Fibroblast of villous mesenchyme (primary cell): ENCODE data around the gene GALR1. TPM values are rescaled to one million over a fixed set of nuclear protein-coding genes. Genes with fewer than 3 reads are reported as not detected.

Experiments used
- DNase-seq: peaks from one replicate; pipeline ENCODE4 v3.0.0-alpha.2; 2010; ENCODE audit warnings: low read depth
- H3K4me3 ChIP-seq: 2 replicates; pipeline ENCODE4 v1.5.1; 2011; ENCODE audit warnings: low read depth, mild to moderate bottlenecking, low read length
- CTCF ChIP-seq: IDR thresholded peaks from 2 replicates; pipeline ENCODE4 v1.5.1; 2012; ENCODE audit warnings: low read depth, mild to moderate bottlenecking, low read length; ENCODE audit not compliant: insufficient read depth
- total RNA-seq: library from RNA; depleted of rRNA; stranded (reverse); fragments of >200 nt; gene quantifications from 2 replicates; pipeline ENCODE4 v1.2.3, GENCODE V29; 2012

Gene GALR1
- total RNA-seq, 1 donor, result not detected

- DNase-seq, result no peak
- TF ChIP-seq CTCF, result no peak
- no peak overlapping the region for H3K4me3 ChIP-seq
Measured at GRCh38 chr18:77316641-77317040, 67.0 kb downstream of the GALR1 start.

GRCh38 chr18:77320971-77321559 is 71.4 kb downstream of the GALR1 start:
- DNase-seq, result no peak
- no peak for TF ChIP-seq CTCF
- H3K4me3 ChIP-seq, result no peak overlapping the region

- no peak for DNase-seq
- TF ChIP-seq CTCF, result no peak
- no peak overlapping the region for H3K4me3 ChIP-seq
Measured at GRCh38 chr18:77321823-77322805, 72.5 kb downstream of the GALR1 start.

- DNase-seq, result no peak
- H3K4me3 ChIP-seq, result no peak overlapping the region
- TF ChIP-seq CTCF, result no peak
Measured at GRCh38 chr18:77323640-77324299, 74.1 kb downstream of the GALR1 start.

Other genes with a start within 250 kb of the GALR1 start
- 3.9 and 5.2 TPM in 2 replicates for gene MBP, start 117.1 kb upstream of the GALR1 start, total RNA-seq